Activated T-cell treated with anti-CD3 and anti-CD28 coated beads, Interleukin-2, amount 50 U/mL, for 1 hour (primary cell): Measurements from ENCODE around the gene TYW1.
"Not testable (repeated sequence)": the region's sequence is repeated elsewhere in the genome, so short reads cannot be mapped to it uniquely, and the experiment has no call there.

Source experiments
- DNase-seq: peaks from one replicate; pipeline ENCODE4 v3.0.0-alpha.2; 2020

TYW1 gene

DNA sequence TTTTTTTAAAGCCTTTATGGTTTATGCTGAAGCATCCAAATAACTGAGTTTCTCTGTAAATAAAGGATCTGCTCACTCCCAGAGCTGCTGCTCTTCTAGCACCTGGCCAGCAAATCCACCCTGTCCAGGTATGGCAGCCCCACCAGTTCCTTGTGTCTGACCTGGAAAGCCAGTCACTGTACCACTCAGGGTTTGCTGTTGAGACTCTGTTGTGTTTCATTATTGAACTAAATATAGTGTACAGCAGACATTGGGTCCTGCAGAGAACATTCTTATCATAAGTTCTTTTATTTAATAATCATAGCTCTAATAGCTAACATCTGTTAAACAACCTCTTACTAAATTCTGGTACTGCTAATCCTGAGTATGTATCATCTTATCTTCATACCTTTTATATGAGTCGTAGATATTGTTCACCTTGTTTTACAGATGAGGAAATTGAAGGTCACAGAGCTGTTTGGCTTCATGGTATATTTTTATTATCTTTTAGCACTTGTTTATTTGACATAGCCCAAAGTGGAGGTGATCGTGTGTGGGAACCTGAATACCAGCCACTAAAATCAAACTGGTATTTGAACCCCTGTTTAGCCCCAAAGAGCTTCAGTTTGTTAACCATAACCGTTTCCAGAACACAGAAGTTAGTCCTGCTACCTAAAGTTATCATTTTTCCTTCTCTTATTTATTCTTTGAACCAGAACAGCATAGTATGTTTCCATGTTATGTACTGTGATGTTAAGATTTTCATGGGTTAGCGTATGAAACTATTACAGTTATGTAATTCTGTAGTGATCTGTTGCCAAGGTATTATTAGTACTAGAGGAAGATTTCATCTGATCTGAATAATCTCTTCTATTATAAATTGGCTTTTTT lies 139.2 kb downstream of the TYW1 start:
- DNase-seq: not testable (repeated sequence)

DNA sequence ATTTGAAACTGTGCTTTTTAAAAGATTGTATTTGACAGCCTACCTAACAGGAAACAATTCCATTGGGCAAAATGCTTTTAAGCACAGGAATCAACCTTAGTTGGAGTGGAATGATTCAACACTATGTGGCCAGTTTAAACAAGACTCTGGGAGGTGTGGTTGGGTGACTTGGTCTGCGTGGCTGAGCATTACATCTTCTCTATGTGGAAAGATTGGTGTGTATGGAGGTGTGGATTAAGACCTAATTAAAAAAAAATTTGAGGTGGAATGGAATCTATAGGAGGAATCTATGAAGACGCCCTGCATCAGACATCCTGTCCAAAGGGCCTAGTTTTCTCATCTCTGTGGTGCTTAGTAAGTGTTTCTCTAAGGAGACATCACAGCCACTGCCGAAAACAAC lies 140.9 kb downstream of the TYW1 start:
- DNase-seq: not testable (repeated sequence)

DNA sequence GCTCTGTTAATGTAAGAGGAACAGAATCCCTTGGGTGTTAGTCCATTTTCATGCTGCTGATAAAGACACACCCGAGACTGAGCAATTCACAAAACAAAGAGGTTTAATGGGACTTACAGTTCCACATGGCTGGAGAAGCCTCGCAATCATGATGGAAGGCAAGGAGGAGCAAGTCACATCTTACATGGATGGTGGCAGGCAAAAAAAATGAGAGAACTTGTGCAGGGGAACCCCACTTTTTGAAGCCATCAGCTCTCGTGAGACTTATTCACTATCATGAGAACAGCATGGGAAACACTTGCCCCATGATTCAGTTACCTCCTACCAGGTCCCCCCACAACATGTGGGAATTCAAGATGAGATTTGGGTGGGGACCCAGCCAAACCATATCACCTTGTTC lies 143.2 kb downstream of the TYW1 start:
- DNase-seq: not testable (repeated sequence)

DNA sequence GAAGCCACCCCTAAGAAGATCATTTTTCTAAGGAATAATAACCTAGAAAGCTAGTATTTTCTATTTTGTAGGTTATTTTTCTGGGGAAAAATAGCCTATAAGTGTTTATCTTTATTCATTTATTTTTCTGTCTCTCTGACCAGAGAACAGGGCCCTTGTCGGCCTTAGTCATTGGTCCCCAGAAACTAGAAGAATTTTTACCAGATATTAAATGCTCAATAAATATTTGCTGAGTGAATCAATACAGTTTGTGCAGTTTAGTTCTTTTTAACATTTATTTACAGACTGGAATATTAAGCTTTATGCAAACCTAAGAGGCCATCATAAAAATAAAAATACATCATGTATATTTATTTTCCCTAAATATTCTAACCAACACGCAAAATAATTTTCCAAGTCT lies 144.4 kb downstream of the TYW1 start:
- not testable (repeated sequence) for DNase-seq

DNA sequence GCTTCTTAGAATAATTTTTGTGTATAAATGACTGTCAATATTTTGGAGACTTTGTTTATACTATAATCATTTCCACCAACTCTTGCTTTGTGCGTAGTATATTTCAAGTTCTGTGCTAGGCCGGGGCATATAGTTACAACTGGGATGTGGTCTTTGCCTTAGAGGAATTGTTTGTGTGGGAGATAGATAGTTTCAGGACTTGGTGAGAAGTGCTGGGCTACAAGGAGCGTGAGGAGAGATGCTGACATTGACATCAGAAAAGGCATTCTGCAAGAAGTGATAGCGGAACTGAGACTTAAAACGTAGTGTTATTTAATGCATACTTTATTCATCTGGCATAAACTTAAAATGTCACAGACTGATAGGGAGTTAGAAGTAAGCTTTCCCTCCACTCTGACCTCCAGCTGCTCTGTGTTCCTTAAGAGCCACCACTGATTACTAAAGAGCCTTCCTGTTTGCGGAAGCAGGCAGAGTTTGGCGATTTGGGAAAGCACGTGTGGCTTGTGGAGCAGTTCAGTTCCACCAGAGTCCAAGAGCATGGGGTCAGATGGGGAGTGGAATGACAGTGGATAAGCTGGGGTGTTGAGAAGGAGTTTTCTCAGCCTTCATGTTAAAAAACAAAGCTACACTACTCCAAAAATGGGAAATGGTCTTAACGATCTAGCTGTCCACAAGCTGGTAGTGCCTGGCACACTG lies 146.6 kb downstream of the TYW1 start:
- not testable (repeated sequence) for DNase-seq

DNA sequence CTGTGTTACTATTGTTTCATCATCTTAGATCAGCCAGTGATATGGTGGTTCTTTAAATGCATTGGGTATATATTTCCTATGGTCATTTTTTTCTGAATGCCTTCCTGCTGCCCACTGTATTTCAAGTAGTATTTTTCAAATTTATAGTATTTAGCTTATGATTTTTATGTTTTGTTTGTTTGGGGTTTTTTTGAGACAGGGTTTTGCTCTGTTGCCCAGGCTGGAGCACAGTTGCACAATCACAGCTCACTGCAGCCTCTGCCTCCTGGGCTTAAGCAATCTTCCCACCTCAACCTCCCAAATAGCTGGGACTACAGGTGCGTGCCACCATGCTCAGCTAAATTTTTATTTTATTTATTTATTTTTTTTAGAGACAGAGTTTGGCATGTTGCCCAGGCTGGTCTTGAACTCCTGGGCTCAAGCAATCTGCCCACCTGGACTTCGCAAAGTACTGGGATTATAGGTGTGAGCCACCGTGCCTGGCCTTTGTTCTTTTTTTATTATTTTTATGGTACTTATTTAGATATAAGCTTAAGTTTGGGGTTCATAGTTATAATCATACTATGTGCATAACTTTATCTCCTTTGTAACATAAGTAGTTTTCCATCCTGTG lies 149.1 kb downstream of the TYW1 start:
- not testable (repeated sequence) for DNase-seq

DNA sequence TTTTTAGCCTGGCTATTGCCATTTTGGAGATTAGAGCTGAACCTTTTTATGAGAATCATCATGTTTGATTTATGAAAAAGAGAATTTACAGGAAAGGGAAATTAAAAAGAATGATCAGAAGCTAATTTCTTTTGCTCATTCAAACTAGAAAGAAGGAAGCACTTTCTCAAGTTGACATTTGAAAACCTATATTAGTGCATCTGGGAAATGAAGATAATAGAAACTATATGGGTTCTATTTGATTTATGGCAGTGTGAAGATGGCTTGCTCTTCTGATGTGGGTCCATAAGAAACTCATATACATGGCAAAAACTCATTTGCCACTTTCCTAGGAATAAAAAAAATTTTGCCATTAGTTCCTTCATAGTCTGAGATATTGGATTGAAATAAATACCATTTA lies 152.5 kb downstream of the TYW1 start:
- not testable (repeated sequence) for DNase-seq

DNA sequence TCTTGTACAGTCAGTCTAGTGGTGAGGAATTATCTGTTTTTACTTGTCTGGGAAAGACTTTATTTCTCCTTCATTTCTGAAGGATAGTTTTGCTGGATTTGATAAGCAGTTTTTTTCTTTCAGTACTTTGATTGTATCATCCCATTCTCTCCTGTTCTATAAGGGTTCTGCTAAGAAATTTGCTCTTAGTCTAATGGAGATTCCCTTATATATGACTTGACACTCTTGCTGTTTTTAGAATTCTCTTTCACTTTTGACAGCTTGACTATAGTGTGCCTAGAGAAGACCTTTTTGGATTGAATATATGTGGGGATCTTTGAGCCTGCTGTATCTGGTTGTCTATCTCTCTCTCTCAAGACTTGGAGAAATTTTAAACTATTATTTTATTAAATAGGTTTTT lies 157.7 kb downstream of the TYW1 start:
- not testable (repeated sequence) for DNase-seq

DNA sequence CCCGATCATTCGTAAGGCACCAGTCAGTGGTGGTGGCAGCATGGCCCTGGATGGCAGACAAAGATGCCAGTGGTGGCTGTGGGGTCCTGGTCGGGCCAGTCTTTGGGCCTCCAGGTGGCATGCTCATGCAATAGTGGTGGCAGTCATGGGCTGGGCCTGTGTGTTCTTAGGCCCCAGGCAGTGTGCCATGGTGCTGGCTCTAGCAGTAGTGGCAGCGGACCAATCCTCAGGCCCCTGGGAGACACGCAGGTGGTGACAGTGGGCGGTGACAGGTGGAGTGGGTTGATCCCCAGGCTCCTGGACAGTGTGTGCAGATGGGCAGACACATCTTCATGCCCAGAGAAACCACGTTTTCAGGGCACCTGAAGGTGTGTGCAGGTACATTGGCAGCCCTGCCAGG lies 159.4 kb downstream of the TYW1 start:
- DNase-seq: not testable (repeated sequence)

DNA sequence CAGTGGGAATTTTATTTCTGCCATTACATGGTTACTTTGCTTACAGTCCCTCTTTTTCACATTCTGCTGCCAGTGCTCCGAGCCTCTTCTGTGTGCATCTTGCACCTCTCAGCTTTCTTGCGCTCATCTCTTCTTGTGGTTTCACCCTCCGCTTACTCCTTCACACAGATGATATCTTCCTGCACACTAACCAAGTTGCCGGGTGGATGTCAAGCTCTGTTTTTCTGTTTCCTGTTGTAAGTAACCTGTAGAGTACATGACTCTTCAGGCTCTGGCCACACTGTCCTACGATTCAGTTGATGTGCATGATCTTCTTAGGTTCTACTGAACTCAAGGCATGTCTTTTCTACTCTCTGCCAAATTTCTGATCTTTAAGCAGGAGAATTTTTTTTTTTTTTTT lies 166.7 kb downstream of the TYW1 start:
- not testable (repeated sequence) for DNase-seq

DNA sequence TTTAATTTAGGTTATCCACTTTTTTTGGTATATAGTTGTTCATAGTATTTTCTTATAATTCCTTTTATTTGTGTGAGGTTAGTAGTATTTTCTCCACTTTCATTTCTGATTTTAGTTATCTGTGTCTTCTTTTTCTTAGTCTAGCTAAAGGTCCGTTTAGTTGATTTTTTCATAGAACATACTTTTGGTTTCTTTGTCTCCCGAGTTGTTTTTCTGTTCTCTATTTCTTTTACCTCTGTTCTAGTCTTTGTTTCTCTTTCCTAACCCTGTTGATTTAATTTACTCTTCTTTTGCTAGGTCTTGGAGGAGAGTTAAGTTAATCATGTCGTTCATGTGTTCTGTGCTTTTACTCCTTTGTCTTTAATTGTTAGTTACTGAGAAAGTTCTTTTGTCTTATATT lies 174.5 kb downstream of the TYW1 start:
- not testable (repeated sequence) for DNase-seq

DNA sequence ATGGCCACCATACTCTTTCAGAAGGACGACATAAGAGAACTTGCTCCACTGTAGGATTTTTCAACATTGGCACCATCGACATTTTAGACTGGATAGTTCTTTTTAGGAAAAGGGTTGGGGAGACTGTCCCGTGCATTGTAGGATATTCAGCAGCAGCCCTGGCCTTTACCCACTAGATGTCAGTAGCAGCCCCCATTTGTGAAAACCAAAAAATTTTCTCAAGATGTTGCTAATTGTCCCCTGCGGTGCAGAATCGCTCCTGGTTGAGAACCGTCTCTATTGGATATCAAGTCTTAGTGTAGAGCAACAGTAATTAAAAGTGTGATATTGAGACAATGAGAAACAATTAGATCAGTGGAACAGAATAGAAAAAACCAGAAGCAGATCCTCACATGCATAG lies 180.1 kb downstream of the TYW1 start:
- DNase-seq: not testable (repeated sequence)

DNA sequence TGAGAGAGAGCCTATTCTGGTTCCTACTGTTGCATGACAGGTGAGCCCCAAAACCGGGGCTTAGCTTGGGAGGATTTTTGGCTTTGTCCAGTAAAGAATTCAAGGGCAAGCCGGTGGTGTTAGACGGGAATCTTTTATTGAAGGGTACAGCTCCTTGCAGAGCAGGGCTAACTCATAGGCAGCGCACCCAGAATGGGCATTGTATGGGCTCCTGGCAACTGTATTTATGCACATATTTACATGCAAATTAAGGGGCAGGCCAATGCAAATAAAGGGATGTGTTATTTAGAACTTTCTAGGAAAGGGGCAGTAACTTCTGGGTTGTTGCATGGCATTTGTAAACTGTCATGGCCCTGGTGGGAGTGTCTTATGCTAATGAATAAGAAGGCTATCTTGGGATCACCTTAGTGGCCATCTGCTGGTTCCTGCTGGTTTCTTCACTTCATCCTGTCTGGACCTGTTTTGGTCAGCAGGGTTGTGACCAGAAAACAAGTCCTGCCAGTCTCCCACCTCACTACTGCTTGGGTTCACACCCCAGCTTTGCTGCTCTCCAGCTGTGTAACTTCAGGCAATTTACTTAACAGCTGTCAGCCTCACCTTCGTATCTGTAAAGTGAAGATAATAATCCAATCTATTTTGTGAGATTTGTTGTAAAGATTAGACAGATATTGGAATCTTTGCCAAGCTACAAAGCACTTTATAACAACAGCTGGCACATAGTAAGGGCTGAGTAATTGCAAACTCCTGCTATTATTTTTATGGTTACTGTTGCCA lies 182.5 kb downstream of the TYW1 start:
- not testable (repeated sequence) for DNase-seq

DNA sequence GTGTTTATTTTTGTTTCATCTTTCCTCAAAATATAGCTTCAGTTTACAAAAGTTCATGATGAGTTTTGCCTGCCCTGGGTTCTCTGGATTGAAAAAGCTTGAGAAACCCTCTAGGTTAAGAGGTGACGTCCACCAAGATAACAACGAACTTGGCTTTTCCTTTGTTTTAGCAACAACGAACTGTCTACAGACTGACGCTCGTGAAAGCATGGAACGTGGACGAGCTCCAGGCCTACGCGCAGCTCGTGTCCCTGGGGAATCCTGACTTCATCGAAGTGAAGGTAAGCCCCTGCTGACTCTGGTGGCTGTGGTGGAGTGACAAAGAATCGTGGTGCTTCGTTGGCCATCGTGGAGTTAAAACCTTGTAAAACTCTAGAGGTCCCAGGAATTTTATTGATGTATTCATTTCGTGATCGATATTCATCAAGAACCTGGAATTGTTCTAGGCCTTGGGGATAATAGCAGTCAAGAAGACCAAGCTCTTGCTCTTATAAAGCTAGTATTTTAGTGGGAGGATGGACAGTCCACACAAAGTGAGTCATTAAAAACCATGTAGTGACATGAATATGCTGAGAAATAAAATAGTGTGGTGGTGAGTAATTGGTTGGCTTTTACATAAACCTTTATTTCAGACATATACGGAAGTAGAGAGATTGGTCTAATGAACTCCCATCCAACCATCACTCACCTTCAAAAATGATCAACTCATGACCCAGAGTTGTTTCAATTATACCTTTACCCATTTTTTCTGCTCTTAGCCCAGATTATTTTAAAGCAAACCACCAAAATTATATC lies 186.5 kb downstream of the TYW1 start:
- not testable (repeated sequence) for DNase-seq

DNA sequence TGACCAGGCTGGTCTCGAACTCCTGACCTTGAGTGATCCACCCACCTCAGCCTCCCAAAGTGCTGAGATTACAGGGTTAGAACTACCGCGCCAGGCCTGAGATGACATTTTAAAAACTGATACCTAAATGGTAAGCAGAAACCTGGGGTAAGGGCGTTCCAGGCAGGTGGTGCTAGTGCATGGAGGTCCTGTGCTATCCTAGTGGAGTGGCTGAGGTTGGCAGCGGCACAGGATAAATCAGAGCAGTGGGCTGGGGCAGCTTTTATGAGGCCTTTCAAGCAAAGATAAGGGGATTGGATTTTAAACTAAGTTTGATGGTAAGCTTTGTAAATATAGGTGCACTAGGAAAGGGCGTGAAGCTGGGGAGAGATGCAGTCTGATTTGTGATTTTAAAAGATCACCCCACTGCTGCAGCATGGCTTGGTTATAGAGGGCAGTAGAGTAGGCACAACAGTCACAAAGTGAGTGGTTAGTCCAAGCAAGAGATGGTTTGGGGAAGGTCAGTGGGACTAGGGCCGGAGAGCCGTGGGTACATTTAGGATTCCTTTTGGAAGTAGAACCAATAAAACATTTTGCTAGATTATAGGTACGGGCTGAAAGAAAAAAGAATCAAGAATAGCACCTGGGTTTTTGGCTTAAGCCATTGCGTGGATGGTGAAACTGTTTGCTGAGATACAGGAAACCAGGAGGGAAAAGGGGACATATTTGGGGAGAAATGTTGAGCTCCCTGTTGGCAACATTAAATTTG lies 188.5 kb downstream of the TYW1 start:
- not testable (repeated sequence) for DNase-seq

DNA sequence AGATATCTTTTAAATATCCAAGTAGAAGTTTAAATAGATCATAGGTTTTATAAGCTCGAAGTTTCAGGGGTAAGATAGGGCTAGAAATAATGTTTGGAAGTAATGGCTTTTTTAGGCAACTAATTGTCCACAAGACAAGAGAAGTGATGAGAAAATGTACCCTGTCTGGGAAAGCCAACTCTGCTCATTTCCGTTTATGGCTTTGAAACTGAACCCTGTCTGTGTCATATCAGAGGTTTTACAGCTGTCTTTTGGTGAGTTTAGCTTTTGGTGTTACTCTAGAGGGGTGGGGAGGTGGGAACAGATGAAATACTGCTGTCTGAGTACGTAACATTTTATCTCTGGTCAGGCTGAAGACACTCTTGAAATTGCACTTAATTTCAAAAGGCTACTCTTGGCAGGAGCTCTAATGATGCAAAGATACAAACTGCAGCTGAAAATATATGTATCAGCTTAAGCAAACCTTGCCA lies 189.1 kb downstream of the TYW1 start:
- not testable (repeated sequence) for DNase-seq

DNA sequence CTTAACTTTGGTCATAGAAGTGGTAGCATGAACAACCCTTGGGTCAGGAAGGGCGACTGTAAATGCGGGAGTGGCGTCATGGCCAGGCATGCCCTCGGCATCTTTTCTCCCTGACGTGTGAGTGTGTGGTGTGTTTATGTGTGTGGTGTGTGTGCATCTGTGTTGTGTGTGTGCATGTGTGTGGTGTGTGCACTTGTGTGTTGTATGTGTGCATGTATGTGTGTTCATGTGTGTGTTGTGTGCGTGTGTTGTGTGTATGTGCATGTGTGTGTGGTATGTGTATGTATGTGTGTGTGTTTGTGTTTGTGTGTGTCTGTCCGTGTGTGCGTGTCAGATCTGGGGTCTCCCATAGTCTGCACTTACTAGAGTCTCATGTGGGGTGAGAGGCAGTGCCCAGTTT lies 192.5 kb downstream of the TYW1 start:
- DNase-seq: not testable (repeated sequence)

DNA sequence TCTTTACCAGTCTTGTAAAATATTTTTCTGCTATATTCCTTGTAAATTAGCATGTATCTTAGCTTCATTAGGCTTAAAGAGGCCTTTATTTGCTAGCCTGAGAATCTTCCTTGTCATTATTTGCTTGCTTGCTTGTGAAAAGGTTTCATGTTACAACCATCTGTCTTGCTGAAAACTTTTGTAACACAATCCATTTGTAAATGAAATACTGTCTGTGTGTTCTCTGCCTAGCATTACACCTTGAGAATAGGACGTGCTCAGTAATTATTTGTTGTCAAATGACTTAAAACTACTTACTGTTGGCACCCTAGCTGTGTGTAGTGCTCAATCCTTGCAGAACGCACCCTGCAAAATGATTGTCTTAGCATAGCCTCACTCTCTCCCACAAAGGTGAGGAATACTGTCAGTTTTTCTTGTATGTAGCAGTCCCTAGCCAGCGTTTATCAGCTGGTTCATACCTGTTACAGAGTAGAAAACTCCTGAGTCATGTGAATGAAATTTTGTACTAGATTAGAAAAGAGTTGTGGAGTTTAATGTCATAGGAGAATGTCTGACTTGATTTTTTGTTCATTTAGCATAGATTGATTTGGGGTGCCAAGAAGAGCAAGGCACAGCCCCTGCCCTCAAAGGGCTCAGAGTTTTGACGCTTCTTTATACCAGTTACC lies 193.3 kb downstream of the TYW1 start:
- not testable (repeated sequence) for DNase-seq

DNA sequence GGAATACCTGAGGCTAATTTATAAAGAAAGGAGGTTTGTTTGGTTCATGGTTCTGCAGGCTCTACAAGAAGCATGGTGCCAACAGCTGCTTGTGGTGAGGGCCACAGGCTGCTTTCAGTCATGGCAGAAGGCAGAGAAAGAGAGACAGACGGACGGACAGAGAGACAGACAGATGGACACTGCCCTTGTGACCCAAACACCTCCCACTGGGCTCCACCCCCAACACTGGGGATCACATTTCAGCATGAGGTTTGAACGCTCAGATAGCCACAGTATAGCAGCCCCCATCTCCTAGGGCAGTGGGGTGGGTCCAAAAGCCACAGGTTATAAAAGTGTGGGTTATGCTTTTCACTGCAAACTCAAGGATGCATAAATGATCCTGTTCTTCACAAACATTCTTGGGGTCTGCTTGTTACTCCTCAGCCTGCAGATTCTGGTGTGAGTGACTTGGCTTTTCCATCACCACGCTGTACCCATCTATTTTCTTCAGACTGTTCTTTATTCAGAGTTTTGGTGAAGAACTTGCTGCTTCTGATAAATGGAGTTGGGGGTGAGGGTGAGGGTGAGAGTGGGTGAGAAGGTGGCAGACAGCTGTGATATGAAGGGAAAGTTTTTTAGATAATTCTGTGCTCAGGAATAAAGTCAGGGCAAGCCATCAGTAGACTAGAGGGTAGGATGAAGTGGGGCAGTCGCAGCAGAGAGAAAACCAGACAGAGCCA lies 194.5 kb downstream of the TYW1 start:
- not testable (repeated sequence) for DNase-seq
